MCF 10A (cell line): Measurements from ENCODE around the gene HERC2. TPM values are rescaled to one million over a fixed set of nuclear protein-coding genes. Genes with fewer than 3 reads are reported as not detected.

Experiments
- BruUV-seq: library from RNA; stranded (reverse); fragments of 400-500 nt; replicated peaks from 2 replicates; lab custom pipeline; 2021; lab: Mats Ljungman, UMichigan
- CTCF ChIA-PET: fragments of 300-600 bp; sonication (Branson Sonifier 250); formaldehyde crosslinking; extraction: SDS; loops from one replicate; lab custom pipeline; 2021; ENCODE audit warnings: antibody characterized with exemption, inconsistent platforms; lab: Yijun Ruan, JAX
- POLR2A ChIA-PET: fragments of 300-600, 350-650 bp; sonication (Branson Sonifier 250); formaldehyde crosslinking; extraction: SDS; loops from one replicate; lab custom pipeline; 2020; ENCODE audit warnings: antibody characterized with exemption, inconsistent platforms; lab: Yijun Ruan, JAX
- DNase-seq: peaks from one replicate; pipeline ENCODE4 v3.0.0-alpha.2; 2018; ENCODE audit not compliant: unreplicated experiment
- H3K27ac Mint-ChIP-seq: one replicate; pipeline ENCODE4 v1.8.0; 2022; ENCODE audit warnings: mild to moderate bottlenecking, low read depth, mixed read lengths; ENCODE audit not compliant: unreplicated experiment
- H3K27me3 Mint-ChIP-seq: one replicate; pipeline ENCODE4 v1.8.0; 2022; ENCODE audit warnings: mixed read lengths; ENCODE audit not compliant: insufficient read depth, unreplicated experiment
- H3K36me3 Mint-ChIP-seq: one replicate; pipeline ENCODE4 v1.8.0; 2022; ENCODE audit warnings: mild to moderate bottlenecking, moderate library complexity, mixed read lengths; ENCODE audit not compliant: insufficient read depth, unreplicated experiment
- H3K4me1 Mint-ChIP-seq: one replicate; pipeline ENCODE4 v1.8.0; 2022; ENCODE audit warnings: mixed read lengths; ENCODE audit not compliant: insufficient read depth, unreplicated experiment
- H3K4me3 Mint-ChIP-seq: one replicate; pipeline ENCODE4 v1.8.0; 2022; ENCODE audit warnings: mild to moderate bottlenecking, moderate library complexity, mixed read lengths; ENCODE audit not compliant: unreplicated experiment
- H3K9me3 Mint-ChIP-seq: one replicate; pipeline ENCODE4 v1.8.0; 2022; ENCODE audit warnings: mixed read lengths; ENCODE audit not compliant: unreplicated experiment
- intact Hi-C: fragments of 100-400 bp; cut with micrococcal nuclease; formaldehyde crosslinking; loops from 2 replicates; pipeline ENCODE4 v1.14.1; 2022
- total RNA-seq: library from RNA; stranded (reverse); gene quantifications from 2 replicates; pipeline ENCODE4 v1.2.3, GENCODE V29; 2022
- TF ChIP-seq, protein P1 (sequence below): fragments of 200-600 bp; IDR thresholded peaks from one replicate; pipeline ENCODE4 v1.8.0; 2022; ENCODE audit warnings: antibody characterized with exemption, mild to moderate bottlenecking; ENCODE audit not compliant: unreplicated experiment

Gene HERC2
- total RNA-seq, 1 experiment from 2014 or later = 65.2 TPM

DNA sequence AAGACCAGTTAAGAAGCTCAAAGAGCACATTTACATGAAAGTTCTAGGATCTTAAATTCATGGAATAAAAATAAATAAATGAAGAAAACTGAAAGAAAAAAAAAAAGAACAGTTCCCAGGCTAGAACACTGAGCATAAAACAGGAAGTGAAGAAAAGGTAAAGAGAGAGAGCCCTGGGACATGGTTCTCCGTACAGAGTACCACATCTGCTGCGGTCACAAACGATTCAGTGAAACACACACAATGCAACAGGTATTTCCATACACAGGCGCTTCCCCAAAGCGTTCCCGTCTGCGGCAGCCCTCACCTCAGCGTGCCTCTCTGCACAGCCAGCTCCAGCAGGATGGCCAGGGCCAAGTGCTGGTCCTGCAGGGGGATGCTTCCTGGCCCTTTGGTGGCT is 49.4 kb downstream of the HERC2 start:
- no peak overlapping the region for H3K27ac Mint-ChIP-seq
- CTCF ChIA-PET = interaction anchor here (0.6 to 0.7 kb wide), 2 partner anchors 16 to 532 kb away, joined by 3 read pairs; no protein-coding TSS in a partner anchor

GRCh38 chr15:28271697-28272260 is 50.2 kb downstream of the HERC2 start:
- BruUV-seq = no TSS peak
- Mint-ChIP-seq H3K36me3 (peaks cover 79% of the 10 kb centered on the region), H3K27ac (no peak overlapping the region), H3K27me3 (no peaks in the 10 kb centered on the region), H3K9me3 (no peaks in the 10 kb centered on the region), H3K4me1 (no peaks in the 10 kb centered on the region), H3K4me3 (no peak overlapping the region)
- CTCF ChIA-PET = interaction anchor here (0.6 to 0.7 kb wide), 2 partner anchors 25 to 531 kb away, joined by 3 read pairs; no protein-coding TSS in a partner anchor
- POLR2A ChIA-PET = no interaction called here
- TF ChIP-seq, protein P1, sequence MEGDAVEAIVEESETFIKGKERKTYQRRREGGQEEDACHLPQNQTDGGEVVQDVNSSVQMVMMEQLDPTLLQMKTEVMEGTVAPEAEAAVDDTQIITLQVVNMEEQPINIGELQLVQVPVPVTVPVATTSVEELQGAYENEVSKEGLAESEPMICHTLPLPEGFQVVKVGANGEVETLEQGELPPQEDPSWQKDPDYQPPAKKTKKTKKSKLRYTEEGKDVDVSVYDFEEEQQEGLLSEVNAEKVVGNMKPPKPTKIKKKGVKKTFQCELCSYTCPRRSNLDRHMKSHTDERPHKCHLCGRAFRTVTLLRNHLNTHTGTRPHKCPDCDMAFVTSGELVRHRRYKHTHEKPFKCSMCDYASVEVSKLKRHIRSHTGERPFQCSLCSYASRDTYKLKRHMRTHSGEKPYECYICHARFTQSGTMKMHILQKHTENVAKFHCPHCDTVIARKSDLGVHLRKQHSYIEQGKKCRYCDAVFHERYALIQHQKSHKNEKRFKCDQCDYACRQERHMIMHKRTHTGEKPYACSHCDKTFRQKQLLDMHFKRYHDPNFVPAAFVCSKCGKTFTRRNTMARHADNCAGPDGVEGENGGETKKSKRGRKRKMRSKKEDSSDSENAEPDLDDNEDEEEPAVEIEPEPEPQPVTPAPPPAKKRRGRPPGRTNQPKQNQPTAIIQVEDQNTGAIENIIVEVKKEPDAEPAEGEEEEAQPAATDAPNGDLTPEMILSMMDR = no peak
- no peak for DNase-seq
- intact Hi-C loops = no loop called here

More for the DNA sequence above, 49.4 kb downstream of the HERC2 start:
- BruUV-seq = no TSS peak
- no peak overlapping the region for H3K4me3 Mint-ChIP-seq
- intact Hi-C loops = no loop called here
- H3K4me1 Mint-ChIP-seq = no peaks in the 10 kb centered on the region
- no peaks in the 10 kb centered on the region for H3K27me3 Mint-ChIP-seq
- no peaks in the 10 kb centered on the region for H3K9me3 Mint-ChIP-seq
- no peak for DNase-seq
- TF ChIP-seq, protein P1 = no peak
- peaks cover 82% of the 10 kb centered on the region for H3K36me3 Mint-ChIP-seq
- POLR2A ChIA-PET = interaction anchor here (1.1 kb wide), 1 partner anchor 9 kb away, joined by 3 read pairs; no protein-coding TSS in a partner anchor

GRCh38 chr15:28269097-28269496 is 52.9 kb downstream of the HERC2 start:
- POLR2A ChIA-PET = no interaction called here
- intact Hi-C loops = no loop called here
- Mint-ChIP-seq H3K27ac (no peak overlapping the region), H3K27me3 (no peaks in the 10 kb centered on the region), H3K4me1 (no peaks in the 10 kb centered on the region), H3K4me3 (no peak overlapping the region), H3K9me3 (no peaks in the 10 kb centered on the region), H3K36me3 (peaks cover 84% of the 10 kb centered on the region)
- no TSS peak for BruUV-seq
- CTCF ChIA-PET = interaction anchor here (0.6 to 0.8 kb wide), 2 partner anchors 13 to 37 kb away, joined by 3 read pairs; no protein-coding TSS in a partner anchor
- TF ChIP-seq, protein P1 = no peak
- DNase-seq = no peak

GRCh38 chr15:28267727-28268126 is 54.3 kb downstream of the HERC2 start:
- ChIA-PET CTCF (no interaction called here), POLR2A (no interaction called here)
- Mint-ChIP-seq H3K36me3 (peaks cover 90% of the 10 kb centered on the region), H3K4me1 (no peaks in the 10 kb centered on the region), H3K4me3 (no peak overlapping the region), H3K27ac (no peak overlapping the region), H3K27me3 (no peaks in the 10 kb centered on the region), H3K9me3 (no peaks in the 10 kb centered on the region)
- DNase-seq = no peak
- intact Hi-C loops = no loop called here
- no TSS peak for BruUV-seq
- TF ChIP-seq, protein P1 = no peak
